ENCODE data around the gene RPS6KA5. TPM values are rescaled to one million over a fixed set of nuclear protein-coding genes. Genes with fewer than 3 reads are reported as not detected.

RPS6KA5 gene
- total RNA-seq, 1 experiment from 2014 or later = 24.2 TPM

DNA sequence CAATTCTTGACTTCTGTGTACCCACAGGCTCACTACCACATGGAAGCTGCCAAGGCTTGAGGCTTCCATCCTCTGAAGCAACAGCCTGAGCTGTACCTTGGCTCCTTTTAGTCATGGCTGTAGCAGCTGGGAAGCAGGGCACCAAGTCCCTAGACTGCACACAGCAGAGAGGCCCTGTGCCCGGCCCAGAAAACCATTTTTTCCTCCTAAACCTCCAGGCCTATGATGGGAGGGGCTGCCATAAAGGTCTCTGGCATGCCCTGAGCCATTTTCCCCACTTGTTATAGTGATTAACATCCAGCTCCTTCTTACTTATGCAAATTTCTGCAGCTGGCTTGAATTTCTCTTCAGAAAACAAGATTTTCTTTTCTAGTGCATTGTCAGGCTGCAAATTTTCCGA is 121.8 kb downstream of the RPS6KA5 start:
- CTCF ChIA-PET = no interaction called here
- no peak overlapping the region for H3K9ac ChIP-seq (ENCODE audit: low read length)
- no peak overlapping the region for H3K27ac ChIP-seq (ENCODE audit: low read depth, low read length)
- no peak overlapping the region for H3K4me2 ChIP-seq (ENCODE audit: low read length)
- RAD21 ChIA-PET (ENCODE audit: low non-redundant PET in 1 of 2, low total read pairs in 2 of 2, uncharacterized antibody in 2 of 2, unreplicated experiment in 2 of 2) = no interaction called here
- BruUV-seq (replicated peaks) = no TSS peak
- H3K4me1 ChIP-seq (ENCODE audit: control insufficient read depth in 1 of 2, insufficient read depth in 2 of 2, low read length in 2 of 2) = no peaks in the 10 kb centered on the region
- intact Hi-C loops (cut with micrococcal nuclease) = no loop called here
- no peak overlapping the region for H3K4me3 ChIP-seq (replicated peaks in 1 of 2; ENCODE audit: low read depth in 1 of 2, low read length in 2 of 2)
- no peak for DNase-seq (ENCODE audit: low read depth, low spot score)
- ATAC-seq = no peak
- no peak overlapping the region for H2AFZ ChIP-seq (ENCODE audit: low read depth, low read length, poor library complexity, severe bottlenecking)
- TF ChIP-seq EZH2 (IDR thresholded peaks at IDR 0.05) = no peak
- no peak for TF ChIP-seq TCF7L2 (IDR thresholded peaks at IDR 0.05; ENCODE audit: borderline replicate concordance, extremely low read depth, insufficient read depth, insufficient read length)
- TF ChIP-seq, protein P1, sequence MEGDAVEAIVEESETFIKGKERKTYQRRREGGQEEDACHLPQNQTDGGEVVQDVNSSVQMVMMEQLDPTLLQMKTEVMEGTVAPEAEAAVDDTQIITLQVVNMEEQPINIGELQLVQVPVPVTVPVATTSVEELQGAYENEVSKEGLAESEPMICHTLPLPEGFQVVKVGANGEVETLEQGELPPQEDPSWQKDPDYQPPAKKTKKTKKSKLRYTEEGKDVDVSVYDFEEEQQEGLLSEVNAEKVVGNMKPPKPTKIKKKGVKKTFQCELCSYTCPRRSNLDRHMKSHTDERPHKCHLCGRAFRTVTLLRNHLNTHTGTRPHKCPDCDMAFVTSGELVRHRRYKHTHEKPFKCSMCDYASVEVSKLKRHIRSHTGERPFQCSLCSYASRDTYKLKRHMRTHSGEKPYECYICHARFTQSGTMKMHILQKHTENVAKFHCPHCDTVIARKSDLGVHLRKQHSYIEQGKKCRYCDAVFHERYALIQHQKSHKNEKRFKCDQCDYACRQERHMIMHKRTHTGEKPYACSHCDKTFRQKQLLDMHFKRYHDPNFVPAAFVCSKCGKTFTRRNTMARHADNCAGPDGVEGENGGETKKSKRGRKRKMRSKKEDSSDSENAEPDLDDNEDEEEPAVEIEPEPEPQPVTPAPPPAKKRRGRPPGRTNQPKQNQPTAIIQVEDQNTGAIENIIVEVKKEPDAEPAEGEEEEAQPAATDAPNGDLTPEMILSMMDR (IDR thresholded peaks at IDR 0.05 in 2 of 3, conservative IDR thresholded peaks at IDR 0.05 in 1 of 3; ENCODE audit: borderline replicate concordance in 1 of 3, insufficient read depth in 1 of 3, low read depth in 2 of 3, low read length in 2 of 3) = no peak
- TF ChIP-seq ZNF274 (IDR thresholded peaks at IDR 0.05; ENCODE audit: low read depth, low read length) = no peak
- no peak for TF ChIP-seq YY1 (IDR thresholded peaks at IDR 0.05; ENCODE audit: extremely low read depth, insufficient replicate concordance, low read depth, low read length)
- no peak for TF ChIP-seq FOSL1 (IDR thresholded peaks at IDR 0.05; ENCODE audit: low read depth)
- TF ChIP-seq, protein P2, sequence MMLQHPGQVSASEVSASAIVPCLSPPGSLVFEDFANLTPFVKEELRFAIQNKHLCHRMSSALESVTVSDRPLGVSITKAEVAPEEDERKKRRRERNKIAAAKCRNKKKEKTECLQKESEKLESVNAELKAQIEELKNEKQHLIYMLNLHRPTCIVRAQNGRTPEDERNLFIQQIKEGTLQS (IDR thresholded peaks at IDR 0.05) = no peak
- no peak for TF ChIP-seq JUND (IDR thresholded peaks at IDR 0.05)
- TF ChIP-seq EZH2phosphoT487 (IDR thresholded peaks at IDR 0.05; ENCODE audit: borderline replicate concordance) = no peak
- no peak for TF ChIP-seq CBX3 (IDR thresholded peaks at IDR 0.05; ENCODE audit: low read depth)
- TF ChIP-seq, protein P3, sequence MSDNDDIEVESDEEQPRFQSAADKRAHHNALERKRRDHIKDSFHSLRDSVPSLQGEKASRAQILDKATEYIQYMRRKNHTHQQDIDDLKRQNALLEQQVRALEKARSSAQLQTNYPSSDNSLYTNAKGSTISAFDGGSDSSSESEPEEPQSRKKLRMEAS (IDR thresholded peaks at IDR 0.05) = no peak
- TF ChIP-seq RAD21 (IDR thresholded peaks at IDR 0.05; ENCODE audit: low read depth) = no peak
- no peak for TF ChIP-seq ZFX (IDR thresholded peaks at IDR 0.05)
- POLR2A ChIA-PET = no interaction called here
- no peaks in the 10 kb centered on the region for H3K9me2 ChIP-seq (ENCODE audit: insufficient read depth)
- H3K27me3 ChIP-seq (ENCODE audit: insufficient read depth, low read length) = no peaks in the 10 kb centered on the region
- H3K36me3 ChIP-seq (ENCODE audit: control insufficient read depth in 1 of 2, insufficient read depth in 2 of 2, low read length in 2 of 2) = peaks cover 0 to 11% of the 10 kb centered on the region in 2 experiments; a peak in 2 of 4 replicates
- peaks cover 10% of the 10 kb centered on the region in 2 experiments; a peak in 2 of 4 replicates for H3K9me3 ChIP-seq (ENCODE audit: control insufficient read depth in 1 of 2, insufficient read depth in 1 of 2, low read depth in 1 of 2, low read length in 2 of 2)
- no peaks in the 10 kb centered on the region for H3K79me2 ChIP-seq (ENCODE audit: insufficient read depth, low read length)
- no peaks in the 10 kb centered on the region for H4K20me1 ChIP-seq (ENCODE audit: insufficient read depth)

Data from HCT116 (cell line).